ENCODE results near the gene GARIN5B.
"Not testable (repeated sequence)": the region's sequence is repeated elsewhere in the genome, so short reads cannot be mapped to it uniquely, and the experiment has no call there.

Gene GARIN5B

GRCh38 chr19:55346725-55347441, 16.2 kb downstream of the GARIN5B start:
- DNase-seq: no peak

- no peak for DNase-seq
Measured at GRCh38 chr19:55345818-55346724, 17.0 kb downstream of the GARIN5B start.

- DNase-seq: no peak
Measured at GRCh38 chr19:55345101-55345817, 17.8 kb downstream of the GARIN5B start.

GRCh38 chr19:55344444-55344843, 18.6 kb downstream of the GARIN5B start:
- DNase-seq: no peak

- no peak for DNase-seq
Measured at GRCh38 chr19:55341595-55342531, 21.2 kb downstream of the GARIN5B start.

- peak; percentile 84 for DNase-seq
Measured at GRCh38 chr19:55341171-55341588, 21.9 kb downstream of the GARIN5B start.

- no peak for DNase-seq
Measured at GRCh38 chr19:55340784-55341147, 22.3 kb downstream of the GARIN5B start.

GRCh38 chr19:55339889-55340783, 22.9 kb downstream of the GARIN5B start:
- no peak for DNase-seq

- peak; percentile 100 for DNase-seq
Measured at GRCh38 chr19:55339105-55339888, 23.8 kb downstream of the GARIN5B start, which contains the start of gene KMT5C. Gene KMT5C, plus strand, starts transcription at chr19:55339876. Its CDS starts 2,061 bp downstream, at chr19:55341937.

- DNase-seq: no peak
Measured at GRCh38 chr19:55336101-55336500, 27.0 kb downstream of the GARIN5B start.

- no peak for DNase-seq
Measured at GRCh38 chr19:55333870-55334269, 29.2 kb downstream of the GARIN5B start.

GRCh38 chr19:55329791-55330190, 33.3 kb downstream of the GARIN5B start:
- not testable (repeated sequence) for DNase-seq

- DNase-seq: not testable (repeated sequence)
Measured at GRCh38 chr19:55328774-55329318, 34.2 kb downstream of the GARIN5B start.

- no peak for DNase-seq
Measured at GRCh38 chr19:55325172-55325571, 37.9 kb downstream of the GARIN5B start, which contains the start of gene TMEM150B. Gene TMEM150B, minus strand, starts transcription at chr19:55325341. Its CDS starts 4,305 bp downstream, at chr19:55321036.

- DNase-seq: no peak
Measured at GRCh38 chr19:55324662-55325061, 38.4 kb downstream of the GARIN5B start.

GRCh38 chr19:55322204-55322885, 40.7 kb downstream of the GARIN5B start:
- DNase-seq: no peak

- no peak for DNase-seq
Measured at GRCh38 chr19:55321466-55322137, 41.5 kb downstream of the GARIN5B start.

- DNase-seq: no peak
Measured at GRCh38 chr19:55320844-55321419, 42.1 kb downstream of the GARIN5B start.
